Measurements from ENCODE around the gene DNA2. TPM values are rescaled to one million over a fixed set of nuclear protein-coding genes. Genes with fewer than 3 reads are reported as not detected.
"Not testable (repeated sequence)": the region's sequence is repeated elsewhere in the genome, so short reads cannot be mapped to it uniquely, and the experiment has no call there.

DNA2 gene
- total RNA-seq, 1 donor from 2014 or later = 8.8 TPM

GRCh38 chr10:68449698-68450097 lies 22.1 kb downstream of the DNA2 start:
- not testable (repeated sequence) for DNase-seq (ENCODE audit: low read depth)

- DNase-seq (ENCODE audit: low read depth) = no peak
Observed at GRCh38 chr10:68446179-68446578, 25.6 kb downstream of the DNA2 start.

GRCh38 chr10:68442971-68443370 lies 28.8 kb downstream of the DNA2 start:
- no peak for DNase-seq (ENCODE audit: low read depth)

GRCh38 chr10:68440898-68441297 lies 30.9 kb downstream of the DNA2 start:
- DNase-seq (ENCODE audit: low read depth) = no peak

- no peak for DNase-seq (ENCODE audit: low read depth)
Observed at GRCh38 chr10:68435803-68436202, 36.0 kb downstream of the DNA2 start.

- DNase-seq (ENCODE audit: low read depth) = no peak
Observed at GRCh38 chr10:68434657-68435056, 37.1 kb downstream of the DNA2 start.

GRCh38 chr10:68428396-68429104 lies 43.2 kb downstream of the DNA2 start:
- DNase-seq (ENCODE audit: low read depth) = no peak

GRCh38 chr10:68424454-68425014 lies 47.2 kb downstream of the DNA2 start:
- DNase-seq (ENCODE audit: low read depth) = no peak

GRCh38 chr10:68423522-68423921 lies 48.3 kb downstream of the DNA2 start:
- no peak for DNase-seq (ENCODE audit: low read depth)

GRCh38 chr10:68419376-68419775 lies 52.4 kb downstream of the DNA2 start:
- no peak for DNase-seq (ENCODE audit: low read depth)

GRCh38 chr10:68408898-68409518 lies 62.8 kb downstream of the DNA2 start:
- no peak for DNase-seq (ENCODE audit: low read depth)

- peak; percentile 22 for DNase-seq (ENCODE audit: low read depth)
Observed at GRCh38 chr10:68406815-68407548, 64.8 kb downstream of the DNA2 start, which contains the start of gene RUFY2. TSS of gene RUFY2 (minus strand) at chr10:68407277. CDS start at chr10:68407189, 88 bp downstream.

- peak; percentile 28 for DNase-seq (ENCODE audit: low read depth)
Observed at GRCh38 chr10:68406111-68406814, 65.5 kb downstream of the DNA2 start.

GRCh38 chr10:68403701-68404100 lies 68.1 kb downstream of the DNA2 start:
- DNase-seq (ENCODE audit: low read depth) = no peak

GRCh38 chr10:68402276-68402675 lies 69.5 kb downstream of the DNA2 start:
- DNase-seq (ENCODE audit: low read depth) = no peak

GRCh38 chr10:68397005-68397404 lies 74.8 kb downstream of the DNA2 start:
- DNase-seq (ENCODE audit: low read depth) = no peak

- DNase-seq (ENCODE audit: low read depth) = no peak
Observed at GRCh38 chr10:68385740-68386139, 86.0 kb downstream of the DNA2 start.

GRCh38 chr10:68371604-68372003 lies 100.2 kb downstream of the DNA2 start:
- DNase-seq (ENCODE audit: low read depth) = no peak

GRCh38 chr10:68367121-68367520 lies 104.7 kb downstream of the DNA2 start:
- no peak for DNase-seq (ENCODE audit: low read depth)

- DNase-seq (ENCODE audit: low read depth) = no peak
Observed at GRCh38 chr10:68366600-68366999, 105.2 kb downstream of the DNA2 start.

GRCh38 chr10:68365611-68366010 lies 106.2 kb downstream of the DNA2 start:
- DNase-seq (ENCODE audit: low read depth) = no peak
